Activated CD8-positive, alpha-beta memory T cell treated with anti-CD3 and anti-CD28 coated beads for 48 hours (primary cell): Measurements from ENCODE around the gene INSM1.

Experiments
- DNase-seq, 3 experiments: peaks; one replicate each; pipeline ENCODE4 v3.0.0-alpha.2; 2020; ENCODE audit warnings: low read depth in 2 of 3, low spot score in 2 of 3

The INSM1 gene

DNA sequence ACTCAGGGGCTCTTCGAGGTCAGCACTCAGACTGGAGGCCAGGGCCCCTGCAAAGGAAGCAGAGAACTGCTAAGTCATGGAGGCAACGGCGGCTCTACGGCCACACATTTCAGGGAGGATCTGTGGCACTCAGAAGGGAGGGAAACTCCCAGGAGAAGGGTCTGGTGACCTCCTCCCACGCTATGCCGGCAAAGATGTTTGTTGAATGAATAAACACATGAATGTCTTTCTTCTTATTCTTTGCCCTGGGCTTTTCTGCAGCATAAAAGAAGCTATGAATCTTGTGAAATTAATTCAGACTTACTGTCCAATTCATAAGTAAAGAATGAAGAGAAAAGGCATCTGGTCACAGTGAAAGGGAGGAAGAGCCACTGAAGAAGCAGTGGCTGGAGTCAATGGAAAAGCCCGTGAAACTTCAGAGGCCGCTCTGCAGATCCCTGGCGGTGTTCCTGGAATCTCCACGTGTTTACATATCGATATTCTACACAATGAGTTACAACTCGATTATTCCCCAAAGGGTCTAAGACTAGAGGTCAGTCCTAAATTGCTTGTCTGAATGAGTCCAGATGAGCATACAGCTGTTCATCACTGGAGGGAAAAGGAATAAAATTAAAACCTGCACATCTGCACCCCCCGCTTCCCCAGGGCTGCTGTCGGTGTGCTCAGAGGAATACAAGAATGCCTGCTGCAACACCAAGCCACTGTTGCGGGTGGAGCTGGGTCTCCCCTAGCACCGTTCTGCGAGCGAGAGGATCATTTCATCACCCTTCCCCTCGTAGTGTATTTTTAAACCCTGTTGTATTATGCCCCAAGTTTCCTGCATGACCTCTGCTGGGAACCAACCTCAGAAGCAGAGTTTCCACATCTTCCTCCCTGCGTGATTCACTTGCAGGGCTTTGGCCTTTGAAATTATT is 25.6 kb downstream of the INSM1 start:
- DNase-seq = no peak

DNA sequence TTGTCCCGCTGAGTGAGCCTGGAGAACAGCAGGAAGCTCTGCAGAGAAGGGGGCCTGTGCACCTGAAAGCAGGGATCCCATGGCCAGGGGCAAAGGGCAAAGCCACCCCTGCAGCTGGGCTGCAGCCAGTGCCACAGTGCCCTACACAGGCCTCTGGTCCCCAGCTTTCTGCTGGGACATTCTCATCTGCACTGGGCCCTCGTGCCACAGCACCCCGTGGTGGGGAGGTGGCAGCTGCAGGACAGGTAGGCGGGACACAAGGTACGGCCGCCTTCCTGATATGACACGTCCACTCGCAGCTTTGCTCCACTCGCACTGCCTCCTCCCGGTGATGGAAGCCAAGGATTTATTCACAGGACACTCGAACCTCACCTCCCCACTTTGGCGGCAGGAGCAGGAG is 27.2 kb downstream of the INSM1 start:
- no peak for DNase-seq

DNA sequence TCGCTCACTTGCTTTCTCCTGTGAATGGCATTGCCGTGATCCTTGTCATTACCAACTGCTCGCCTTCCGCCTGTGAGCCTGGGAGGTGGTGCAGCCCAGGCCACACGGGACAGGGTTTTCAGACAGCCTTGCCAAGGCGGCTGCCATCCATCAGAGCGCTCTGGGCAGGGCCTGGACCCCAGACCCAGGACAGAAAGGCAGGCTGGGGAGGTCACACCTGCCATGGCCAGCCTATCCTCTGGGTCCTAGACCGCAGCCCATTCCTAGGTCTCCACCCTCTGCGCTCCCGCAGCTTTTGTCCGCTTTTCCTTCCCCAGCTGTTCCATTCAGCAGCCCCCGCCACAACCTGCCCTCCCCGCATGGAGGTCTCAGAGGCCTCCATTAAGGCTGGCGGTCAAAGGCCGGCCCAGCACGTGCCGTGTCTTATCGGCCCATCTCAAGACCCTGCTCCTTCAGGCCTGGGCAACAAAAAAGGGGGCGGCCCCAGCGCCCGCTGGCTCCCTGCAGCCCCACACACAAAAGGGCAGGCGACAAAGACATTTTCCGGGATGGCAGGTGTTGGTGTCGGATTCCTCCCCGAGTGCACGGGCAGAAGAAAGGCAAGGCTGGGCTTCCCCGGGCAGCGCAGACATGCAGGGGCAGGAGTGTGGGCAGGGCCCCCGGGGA is 28.1 kb downstream of the INSM1 start:
- no peak for DNase-seq

DNA sequence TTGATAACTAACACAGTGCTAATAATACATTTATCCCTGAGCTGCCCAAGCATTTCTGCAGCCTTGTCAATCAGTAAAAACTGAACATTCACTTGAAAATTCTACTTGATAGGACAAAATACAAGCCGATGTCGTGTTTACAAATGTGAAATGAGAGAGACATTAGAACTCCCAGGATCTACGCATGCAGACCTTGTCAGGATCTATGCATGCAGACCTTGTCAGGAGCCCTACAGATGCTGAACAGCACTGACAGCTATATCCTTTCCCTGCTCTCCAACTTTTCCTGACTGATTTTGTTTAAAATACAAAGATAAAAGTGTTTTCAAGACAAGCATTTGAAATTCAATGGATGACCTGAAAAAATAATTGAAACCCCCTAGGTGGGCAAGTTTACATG is 28.9 kb downstream of the INSM1 start:
- DNase-seq = no peak

DNA sequence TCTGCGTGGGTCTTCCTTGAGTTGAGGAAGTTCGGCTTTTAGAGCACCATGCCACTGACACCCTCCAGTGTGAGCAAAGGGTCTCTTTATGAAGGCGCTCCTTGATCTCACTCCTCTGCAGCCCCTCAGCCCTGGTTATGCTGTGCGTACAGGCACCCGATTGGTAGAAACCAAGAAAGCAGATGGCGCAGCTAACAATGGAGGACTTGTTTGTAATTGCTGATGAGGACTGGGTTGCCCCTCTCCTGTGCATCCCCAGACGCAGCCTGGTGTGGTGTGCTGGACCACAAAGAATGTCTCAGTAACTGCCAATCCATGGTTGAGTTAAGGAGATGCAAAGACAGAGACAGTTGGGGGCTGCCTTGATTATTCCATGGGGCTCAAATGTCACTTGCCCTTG is 30.2 kb downstream of the INSM1 start:
- no peak for DNase-seq

DNA sequence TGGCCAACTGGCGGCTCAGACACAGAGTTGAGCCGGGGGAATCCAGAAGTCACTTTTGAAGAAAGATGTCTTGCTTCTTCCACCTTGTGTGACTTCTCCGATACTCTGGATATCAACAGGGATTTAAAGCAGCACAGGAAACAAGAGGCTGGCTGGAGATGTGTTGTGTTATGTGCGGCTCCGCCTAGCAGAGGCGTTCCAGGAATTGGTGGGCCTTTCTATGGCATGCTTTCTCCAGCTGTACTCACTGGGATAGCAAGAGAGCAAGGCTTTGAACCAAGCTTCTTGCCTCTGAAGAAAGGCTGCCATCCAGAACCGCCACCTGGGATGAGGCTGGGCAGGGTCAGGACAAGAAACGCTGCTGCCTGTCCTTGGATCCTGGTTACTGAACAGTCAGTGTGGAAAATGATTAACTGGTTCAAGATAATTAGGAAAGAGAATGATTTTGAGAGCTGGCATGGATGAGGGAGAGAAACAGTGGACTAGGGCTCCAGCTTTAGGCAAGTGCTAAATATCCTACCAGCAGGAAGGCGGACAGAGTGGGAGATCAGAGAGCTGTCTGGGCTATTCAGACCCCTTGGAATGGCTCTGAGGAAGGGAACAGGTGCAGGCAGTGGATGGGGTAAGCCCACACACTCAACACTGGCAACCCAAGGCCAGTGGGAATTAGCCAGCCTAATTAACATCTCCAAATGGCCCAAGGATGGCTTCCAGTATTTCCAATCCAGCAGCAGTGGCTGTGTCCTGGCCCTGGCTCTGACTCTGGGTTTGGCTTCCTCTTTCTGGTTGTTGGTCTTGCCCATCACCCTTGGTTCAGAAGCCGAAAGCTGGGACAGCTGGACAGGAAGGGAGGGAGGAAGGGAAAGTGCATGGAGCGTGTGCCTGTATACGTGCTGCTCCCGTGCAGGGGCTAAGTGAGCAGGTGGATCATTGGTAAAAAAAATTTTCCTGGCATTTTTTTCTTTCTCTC is 31.9 kb downstream of the INSM1 start:
- DNase-seq = no peak

DNA sequence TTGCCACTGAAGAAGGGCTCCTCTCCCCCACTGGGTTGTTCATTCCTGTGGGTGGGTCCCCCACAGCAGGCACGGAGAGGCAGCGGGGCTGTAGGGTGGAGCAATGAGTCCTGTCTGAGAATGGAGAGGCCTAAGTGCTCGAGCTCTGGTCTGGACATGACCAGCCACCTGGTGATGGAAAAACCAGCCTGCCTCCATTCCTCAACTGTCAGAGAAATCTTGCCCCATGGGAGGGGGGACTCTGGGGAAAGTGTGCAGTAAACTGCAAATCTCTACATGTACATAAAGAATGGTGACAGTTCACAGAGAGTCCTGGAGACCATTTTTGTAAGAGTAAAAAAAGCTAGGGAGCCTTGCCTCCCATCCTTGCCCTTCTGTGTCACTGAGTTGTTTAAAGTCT is 34.1 kb downstream of the INSM1 start:
- no peak for DNase-seq

DNA sequence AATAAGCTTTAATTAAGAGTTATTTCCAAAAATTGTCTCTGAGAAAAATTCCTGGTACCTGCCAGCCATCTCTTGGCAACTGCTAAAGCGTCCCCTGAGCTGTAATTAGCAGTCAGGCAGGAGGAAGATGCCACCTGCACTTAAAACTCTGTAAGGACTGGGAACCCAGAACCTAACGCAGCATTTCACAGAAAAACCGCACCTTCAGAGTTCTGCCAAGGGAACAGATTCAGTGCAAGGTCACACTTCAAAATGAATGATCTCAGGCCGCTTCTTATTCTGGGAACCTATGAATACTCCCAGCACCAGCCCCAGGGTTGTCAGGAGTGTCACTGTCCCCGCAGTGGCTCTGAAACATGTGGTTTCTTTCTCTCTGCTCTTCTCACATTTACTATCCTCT is 36.7 kb downstream of the INSM1 start:
- DNase-seq = no peak

DNA sequence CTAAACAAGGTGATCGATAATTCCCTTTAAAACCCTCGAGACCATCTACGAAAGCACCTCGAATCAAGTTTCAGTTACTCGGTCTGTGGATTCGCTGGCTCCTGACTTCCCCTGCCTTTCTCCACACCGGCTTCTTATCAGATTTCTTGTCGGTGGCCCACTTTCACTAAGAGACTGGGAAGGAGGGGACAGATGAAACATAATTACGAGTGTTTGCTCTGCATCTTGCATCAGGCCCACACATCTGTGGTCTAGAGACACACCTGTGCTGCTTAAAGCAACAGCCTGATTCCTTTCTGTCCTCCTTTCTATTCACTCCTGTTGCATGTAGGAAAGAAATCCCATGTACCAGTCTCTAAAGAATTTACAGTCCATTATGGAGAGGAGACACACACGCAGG is 37.7 kb downstream of the INSM1 start:
- no peak for DNase-seq

DNA sequence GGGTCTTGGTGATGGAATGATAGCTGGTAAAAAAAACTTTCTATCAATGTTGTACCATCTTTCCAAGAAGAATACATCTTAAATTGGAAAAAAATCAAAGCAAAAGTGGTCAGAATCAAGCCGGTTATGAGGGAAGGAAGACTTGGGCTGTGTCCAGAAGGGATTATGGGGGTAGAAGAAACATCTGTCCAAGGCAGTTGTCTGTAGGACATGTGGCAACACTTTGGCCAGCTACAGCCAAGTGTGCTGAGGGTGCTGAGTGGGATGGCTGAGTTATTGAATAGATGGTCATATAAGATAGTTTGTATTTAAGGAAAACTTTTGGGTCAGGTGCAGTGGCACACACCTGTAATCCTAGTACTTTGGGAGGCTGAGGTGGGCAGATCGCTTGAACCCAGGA is 38.4 kb downstream of the INSM1 start:
- DNase-seq = no peak

DNA sequence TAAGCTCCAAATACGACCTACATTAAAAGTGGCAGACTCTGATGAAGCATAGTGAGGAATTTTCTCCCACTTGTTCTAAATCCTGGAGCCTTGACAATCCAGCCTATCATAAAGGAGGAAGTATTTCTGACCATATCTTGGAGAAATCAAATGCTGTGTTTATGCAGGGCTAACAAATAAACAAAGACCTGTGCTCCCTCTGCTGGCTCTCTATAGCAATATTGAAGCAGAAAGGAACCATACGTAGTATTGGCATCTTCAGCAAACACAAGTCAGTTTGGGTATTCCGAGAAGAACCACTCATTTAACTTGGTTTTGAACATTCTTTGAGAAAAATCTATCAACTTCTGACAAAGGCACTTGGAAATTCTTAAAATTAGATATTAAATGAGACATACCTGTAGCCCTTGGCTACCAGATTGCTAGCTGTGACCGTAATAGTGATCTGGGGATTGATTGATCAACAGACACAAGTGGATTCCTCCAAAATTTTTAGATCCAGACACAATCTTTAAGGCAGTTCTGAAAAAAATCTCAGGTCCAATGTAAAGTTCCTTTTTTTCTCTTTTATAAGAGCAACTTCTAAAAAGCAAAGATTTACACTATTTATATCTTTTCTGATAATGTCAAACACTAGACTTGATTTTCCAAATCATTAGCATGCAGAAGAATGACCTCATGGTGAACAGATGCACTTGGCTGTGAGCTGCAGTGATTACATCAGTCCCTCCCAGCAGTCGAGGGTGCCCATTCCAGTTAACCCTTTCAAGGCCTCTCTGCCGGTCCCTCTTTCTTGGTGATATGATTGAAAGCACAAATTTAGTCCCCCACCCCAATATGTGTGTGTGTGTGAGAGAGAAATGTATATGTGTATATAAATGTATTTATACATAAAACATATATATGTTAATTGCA is 40.2 kb downstream of the INSM1 start:
- no peak for DNase-seq

DNA sequence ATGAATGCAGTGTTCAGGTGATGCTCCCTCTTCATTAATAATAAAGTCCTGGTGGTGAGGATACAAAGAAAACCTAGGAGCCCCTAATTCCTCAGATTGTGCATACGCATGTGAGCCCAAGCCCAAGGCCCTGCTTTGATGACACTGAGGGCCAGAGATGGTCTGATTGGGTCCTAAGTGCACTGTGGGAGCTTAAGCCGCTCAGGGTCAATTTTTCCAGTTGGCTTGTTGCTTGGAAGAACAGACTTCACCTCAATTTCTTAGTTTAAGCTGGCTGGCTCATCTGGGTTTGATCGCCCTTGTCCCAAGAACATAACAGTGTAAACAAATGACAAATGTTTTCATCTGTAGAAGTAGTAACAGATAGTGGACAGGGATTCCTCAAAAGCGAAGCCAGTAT is 41.4 kb downstream of the INSM1 start:
- no peak for DNase-seq

DNA sequence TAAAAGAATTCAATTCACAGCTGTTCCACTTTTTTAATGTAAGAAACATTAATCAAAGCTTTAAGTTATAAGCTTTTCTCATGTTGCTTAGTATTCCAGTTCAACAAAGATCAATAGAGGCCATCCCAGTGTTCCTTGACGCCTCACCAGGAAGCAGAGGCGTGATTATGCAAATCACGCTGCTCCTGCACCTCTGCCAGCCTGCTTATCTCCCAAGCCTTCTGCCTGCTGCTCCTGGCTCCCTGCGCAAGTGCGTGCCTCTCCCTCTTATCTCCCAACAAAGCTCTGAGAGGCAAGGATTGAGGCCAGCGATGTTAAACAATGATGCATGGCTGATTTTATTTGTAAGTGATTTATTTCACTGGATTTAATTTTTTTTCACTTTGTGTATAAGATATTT is 42.8 kb downstream of the INSM1 start:
- no peak for DNase-seq

DNA sequence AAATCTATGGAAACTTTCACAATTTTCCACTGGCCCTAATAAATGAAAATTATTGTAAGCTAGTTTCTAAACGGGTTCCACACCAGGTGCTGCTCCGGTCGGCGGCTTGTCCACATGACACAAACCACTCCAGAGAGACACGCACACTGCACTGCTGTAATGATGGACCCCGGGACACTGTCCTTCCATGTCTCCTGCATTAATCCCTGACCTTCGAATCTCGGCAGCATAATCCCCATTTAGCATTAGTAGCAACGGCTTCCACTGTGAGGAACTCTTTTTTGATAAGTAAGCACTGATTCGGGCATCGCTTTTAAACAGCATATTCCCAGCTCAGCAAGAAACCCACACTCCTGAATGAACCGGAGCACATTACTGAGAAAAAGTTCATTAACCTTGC is 43.5 kb downstream of the INSM1 start:
- DNase-seq = no peak

DNA sequence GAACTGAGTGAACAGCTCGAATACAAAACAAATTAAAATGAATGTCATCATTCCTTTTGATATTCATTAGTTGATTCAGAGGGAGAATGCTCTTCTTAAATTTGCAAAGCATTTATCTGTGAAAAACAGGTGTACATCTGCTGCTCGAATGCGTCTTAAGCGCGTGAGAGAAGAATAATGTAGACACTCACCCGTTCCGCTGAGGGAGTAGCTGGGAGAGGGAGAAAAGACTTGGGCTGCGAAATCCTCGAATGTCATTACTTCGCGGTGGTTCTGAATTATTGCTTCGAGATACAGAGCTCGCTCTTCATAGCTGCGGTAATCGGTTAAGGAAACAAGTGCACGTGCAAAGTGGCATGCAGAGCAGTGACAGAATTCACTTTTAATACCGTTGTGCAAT is 43.9 kb downstream of the INSM1 start:
- no peak for DNase-seq

DNA sequence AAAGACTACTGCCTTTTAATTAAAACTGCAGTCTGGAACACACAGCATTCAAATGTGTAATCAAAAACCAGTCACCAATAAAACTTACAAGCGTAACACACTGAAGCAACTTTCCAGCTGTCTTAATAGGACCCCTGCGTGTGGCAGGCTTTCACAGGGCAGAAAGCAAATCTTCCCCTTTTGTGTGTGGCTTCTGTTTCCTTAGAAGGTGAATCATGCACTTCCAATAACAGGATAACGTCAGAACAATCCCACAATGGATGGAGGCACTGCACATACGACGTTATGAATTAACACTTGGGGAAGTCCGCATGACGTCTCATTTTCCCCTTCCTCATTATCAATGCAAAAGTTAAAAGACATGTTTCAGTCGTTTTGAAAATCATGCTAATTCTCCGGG is 44.8 kb downstream of the INSM1 start:
- no peak for DNase-seq

DNA sequence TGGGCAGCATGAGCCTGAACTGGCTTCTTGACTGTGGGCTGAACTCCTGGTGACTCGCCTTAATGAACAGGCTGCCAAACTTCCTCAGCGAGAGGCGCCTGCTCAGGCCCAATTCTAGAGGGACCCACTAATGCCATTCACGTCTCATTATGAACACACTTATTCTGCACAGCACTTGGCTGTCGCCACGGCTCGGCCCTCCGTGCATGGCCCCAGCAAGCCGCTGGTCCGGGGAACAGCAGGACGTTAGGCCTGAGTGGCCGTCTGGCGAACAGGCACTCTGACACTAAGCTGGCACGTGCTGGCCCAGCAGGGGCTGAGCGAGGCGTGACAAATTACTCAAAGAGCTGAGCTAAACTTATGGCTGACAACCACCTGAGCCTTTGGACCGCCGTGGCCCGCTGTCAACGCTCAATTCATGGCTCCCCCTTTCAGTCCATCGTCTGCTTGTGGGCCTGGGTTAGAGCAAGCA is 45.9 kb downstream of the INSM1 start:
- no peak for DNase-seq

DNA sequence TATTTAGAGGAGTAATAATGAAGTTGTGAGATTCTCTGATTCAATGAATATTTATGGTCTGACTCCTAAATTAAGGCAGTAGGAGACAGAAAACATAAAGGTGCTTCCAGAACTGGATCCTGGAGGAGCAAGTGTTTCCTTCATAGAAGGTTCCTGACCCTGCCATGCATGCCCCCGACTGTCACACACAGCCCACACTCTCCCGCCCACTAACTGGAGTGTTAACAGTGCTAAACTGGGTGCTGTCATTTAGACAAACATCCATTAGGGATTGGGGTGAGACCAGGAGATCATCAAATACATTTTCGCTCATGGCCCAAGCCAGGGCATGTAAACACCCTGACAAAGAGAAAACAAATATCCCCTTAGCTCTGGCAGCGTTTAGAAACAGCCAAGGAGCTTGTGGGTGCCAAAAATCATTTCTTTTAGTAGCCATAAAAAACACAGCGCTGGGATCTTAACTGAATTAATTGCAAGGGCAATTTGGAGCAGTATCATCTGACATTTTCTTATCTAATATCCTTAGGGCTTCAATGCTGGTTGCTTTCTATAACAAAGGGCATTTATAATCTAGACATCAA is 46.8 kb downstream of the INSM1 start:
- DNase-seq = no peak

DNA sequence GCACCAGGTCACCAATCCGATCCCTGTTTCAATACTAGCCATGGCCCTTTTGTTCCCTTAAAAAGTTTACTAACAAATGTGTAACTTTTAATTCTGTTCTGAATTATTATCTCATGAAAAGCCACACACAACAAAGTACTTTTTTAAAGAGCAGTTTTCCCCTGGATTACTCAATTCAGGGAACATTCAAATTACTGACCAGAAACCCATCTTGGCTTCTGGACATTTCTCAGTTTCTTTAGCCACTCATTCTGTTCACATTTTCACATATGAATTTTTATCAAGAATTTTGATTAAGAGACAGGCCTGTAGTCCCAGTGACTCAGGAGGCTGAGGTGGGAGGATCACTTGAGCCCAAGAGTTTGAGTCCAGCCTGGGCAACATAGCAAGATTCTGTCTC is 47.4 kb downstream of the INSM1 start:
- DNase-seq = no peak
